ENCODE data around the gene AK3.
A peak's percentile ranks its signal among the peaks of the same experiment; 100 is the strongest.
"Not testable (repeated sequence)": the region's sequence is repeated elsewhere in the genome, so short reads cannot be mapped to it uniquely, and the experiment has no call there.

Gene AK3

GRCh38 chr9:4665357-4665756 lies 75.6 kb downstream of the AK3 start:
- DNase-seq (ENCODE audit: low spot score) = no peak

GRCh38 chr9:4663956-4664355 lies 77.0 kb downstream of the AK3 start:
- DNase-seq (ENCODE audit: low spot score) = no peak

- DNase-seq (ENCODE audit: low spot score) = no peak
These were observed 77.8 kb downstream of the AK3 start for GRCh38 chr9:4662989-4663792.

GRCh38 chr9:4662108-4662988 lies 78.7 kb downstream of the AK3 start, which contains the start of gene PLPP6:
PLPP6 (plus strand) TSS chr9:4662294; CDS start chr9:4662376, 82 bp downstream.
- DNase-seq (ENCODE audit: low spot score) = peak; percentile 76

- no peak for DNase-seq (ENCODE audit: low spot score)
These were observed 79.4 kb downstream of the AK3 start for GRCh38 chr9:4661611-4662010.

- DNase-seq (ENCODE audit: low spot score) = no peak
These were observed 79.8 kb downstream of the AK3 start for GRCh38 chr9:4661165-4661564.

- not testable (repeated sequence) for DNase-seq (ENCODE audit: low spot score)
These were observed 80.3 kb downstream of the AK3 start for GRCh38 chr9:4660665-4661064.

Data from hematopoietic multipotent progenitor cell treated with erythropoietin and hydrocortisone succinate and interleukin-3 and kit ligand, for 15 days (in vitro differentiated cells).